NCI-H2171 (cell line): Measurements from ENCODE around the gene LGR4.

ENCODE experiments used
- DNase-seq: peaks from one replicate; lab custom pipeline; 2025; lab: John Stamatoyannopoulos, UW

The LGR4 gene

DNA sequence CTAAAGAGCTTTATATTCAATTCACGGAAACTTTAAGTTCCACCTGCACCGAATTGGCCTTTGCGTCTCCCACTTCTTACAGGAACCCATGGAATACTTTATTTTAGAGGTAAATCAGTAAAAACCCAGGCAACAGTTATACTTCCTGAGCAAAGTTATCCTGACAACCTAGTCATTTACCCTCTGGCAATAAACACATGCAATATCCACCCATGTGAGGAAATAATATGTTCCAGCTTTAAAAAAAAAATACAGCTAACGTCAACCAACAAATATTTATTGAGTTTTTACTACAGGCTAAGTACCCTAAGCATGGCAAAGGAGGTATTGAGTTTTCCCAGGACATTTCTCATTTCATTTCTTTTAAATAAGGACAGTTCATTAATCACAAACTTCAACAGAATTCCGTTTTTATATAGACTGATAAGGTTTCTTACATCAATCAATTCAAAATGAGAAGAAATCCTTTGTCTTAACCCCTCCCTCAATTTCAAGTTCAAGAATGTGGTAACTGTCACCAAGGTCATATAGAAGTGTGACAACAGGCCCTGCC lies 71.2 kb downstream of the LGR4 start:
- DNase-seq: no peak

DNA sequence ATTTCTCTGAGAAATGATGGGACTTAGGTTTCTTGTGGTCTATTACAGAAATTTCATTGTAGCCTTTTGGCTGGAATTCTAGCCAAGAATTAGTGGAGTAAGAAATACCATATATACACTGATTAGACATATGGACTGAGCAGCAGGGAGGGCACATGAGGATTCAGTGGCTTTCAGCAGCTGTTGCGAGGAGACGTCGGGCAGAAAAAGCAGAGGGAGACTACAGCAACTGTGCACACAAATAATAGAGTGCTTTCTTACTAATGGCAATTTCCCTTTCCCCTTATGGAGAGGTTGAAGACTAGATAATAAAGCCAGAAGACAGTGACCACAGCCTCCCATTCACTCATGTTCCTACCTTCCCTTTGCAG lies 74.2 kb downstream of the LGR4 start:
- peak; percentile 62 for DNase-seq

DNA sequence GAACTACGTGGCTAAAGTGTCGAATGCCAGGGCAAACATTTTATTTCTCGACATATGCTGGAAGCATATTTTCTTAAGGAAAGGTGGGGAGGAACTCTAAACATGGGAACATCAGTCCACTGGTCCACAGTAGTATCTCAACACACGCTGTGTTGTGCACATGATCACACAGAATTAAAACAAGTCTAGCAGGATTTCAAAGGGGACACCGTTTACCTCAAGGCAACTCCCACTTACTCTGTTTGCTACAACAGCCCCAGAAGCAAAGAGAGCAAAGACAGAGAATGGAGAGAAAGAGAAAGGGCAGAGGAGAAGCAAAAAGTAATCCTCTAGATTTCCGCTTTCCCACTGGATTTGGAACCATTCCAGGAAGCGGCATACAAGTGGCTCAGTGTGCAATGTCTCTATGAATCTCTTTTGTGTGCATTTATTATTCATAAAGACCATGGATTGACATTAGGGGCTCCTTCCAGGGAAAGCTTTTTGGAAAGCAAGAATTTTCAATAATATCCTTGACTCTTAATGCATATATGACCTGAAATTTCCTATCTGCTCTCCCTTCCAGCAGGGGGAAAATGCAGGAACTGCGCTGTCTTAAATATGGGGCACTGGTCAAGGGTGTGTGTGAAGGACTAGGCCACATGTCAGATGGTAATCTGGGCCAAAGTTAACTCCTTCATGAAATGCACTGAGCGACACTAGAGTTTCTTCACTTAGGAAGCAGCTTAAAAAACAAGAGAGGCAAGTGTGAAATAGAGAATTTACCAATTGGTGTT lies 74.8 kb downstream of the LGR4 start:
- peak; percentile 26 for DNase-seq

DNA sequence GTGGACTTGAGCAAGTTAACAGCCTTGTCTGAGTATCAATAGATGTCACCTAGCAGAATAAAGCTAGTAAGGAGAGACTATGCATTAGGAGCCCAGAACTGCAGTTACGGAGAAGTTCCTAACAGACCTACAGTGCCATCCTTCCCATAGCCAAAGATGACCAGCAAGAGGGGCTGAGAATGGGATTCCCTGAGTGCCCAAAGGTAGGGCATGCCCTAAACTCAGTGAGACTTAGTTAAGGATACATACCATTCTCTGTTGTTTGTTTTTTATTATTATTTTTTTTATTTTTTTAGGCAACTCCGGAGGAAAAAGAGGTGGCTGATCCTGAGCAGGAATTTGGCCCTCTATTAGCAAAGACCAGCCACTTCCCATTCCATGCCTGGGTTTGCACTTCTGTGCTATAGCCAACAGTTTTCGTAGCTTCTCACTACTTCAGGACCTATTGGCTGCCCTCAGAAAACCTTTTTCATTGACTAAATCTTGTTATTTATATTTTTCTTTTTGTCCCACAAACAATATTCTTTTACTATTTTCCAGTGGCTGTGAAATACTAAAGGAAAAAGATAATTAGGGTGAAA lies 76.2 kb downstream of the LGR4 start:
- no peak for DNase-seq

DNA sequence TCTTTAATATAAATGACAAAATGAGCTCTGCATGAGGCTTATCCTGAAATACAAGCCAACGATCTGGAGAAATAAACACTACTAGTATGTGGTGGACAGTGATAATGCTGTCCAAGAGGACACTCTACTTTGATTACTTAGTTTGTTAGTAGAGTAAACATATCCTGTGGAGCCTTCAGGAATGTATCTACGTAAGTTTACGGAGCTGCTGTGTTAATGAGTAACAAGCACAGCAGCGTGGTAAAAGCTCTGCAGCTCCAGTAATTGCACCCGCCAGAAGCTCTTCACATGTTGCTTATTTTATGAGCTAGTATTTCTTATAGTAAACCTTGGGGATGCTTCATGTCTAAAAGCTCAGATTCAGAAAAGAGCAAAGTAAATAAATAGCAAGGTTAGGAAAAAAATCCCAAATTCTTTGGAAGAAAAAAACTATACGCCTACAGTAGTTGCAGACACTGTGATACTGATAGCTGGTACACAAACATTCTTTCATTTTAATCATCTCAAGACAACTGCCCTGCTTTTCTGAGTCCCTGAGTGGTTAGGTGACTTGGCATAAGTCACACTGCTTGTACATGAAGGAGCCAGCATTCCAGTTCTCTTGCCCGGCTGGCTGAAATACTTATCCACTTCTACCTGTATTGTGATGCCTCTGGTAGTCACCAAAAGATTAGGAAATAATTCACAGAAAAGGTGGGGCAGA lies 76.9 kb downstream of the LGR4 start:
- DNase-seq: no peak

DNA sequence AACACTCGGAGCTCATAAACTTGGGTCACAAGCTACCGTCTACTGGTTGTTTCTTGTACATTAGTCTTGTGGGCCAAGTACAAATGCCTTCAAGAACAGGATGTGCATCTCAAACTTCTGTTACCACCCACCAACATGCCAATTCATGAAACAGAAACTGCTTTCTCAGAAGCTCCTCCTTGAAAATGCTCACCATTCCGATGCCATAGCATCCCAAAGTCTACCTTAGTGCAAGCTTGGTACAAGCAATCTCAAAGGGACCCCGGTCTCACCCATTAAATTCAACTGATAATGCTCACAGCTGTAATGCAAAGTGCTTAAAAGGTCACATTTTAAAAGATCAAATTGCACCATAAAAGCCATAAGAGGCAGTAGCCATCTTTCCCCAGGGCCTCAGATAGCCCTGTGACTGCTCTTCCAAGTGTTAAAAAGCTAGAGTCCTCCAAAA lies 77.8 kb downstream of the LGR4 start:
- DNase-seq: no peak

DNA sequence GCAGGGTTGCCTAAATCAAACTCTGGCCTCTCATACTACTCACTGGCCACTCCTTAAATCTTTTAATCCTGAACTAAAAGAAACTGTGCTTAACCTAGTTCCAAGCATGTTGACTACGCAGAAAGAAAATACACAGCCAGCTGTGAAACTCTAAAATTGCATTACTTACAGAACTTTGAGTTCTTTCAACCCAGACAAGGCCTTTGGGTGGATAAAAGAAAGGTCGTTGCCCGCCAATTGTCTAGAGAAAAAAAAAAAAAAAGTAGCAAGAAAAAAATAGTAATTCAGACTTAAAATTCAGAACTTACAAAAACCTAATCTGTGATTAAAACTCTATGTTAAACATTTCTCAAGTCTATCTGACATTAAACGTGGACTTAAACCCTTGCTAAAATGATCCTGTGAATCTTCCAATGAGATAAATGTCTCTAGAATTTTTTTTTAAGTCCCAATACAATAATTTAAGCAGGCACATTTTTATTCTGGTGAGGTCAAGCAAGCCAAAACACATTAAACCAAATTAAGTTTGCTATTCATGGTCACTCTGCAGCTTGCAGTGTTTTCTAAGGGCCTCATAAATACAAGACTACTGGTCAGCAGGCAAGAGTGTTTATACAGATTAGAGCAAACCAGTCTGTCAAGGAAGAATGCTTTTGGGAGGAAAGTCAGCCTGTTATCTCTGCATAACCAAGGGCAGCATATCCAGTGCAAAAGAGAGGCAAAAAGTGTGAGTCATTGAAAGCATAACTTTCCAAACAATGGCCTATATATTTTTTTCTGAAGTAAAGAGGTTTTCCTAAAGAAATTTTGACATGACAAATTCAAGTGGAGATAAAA lies 80.1 kb downstream of the LGR4 start:
- DNase-seq: no peak

DNA sequence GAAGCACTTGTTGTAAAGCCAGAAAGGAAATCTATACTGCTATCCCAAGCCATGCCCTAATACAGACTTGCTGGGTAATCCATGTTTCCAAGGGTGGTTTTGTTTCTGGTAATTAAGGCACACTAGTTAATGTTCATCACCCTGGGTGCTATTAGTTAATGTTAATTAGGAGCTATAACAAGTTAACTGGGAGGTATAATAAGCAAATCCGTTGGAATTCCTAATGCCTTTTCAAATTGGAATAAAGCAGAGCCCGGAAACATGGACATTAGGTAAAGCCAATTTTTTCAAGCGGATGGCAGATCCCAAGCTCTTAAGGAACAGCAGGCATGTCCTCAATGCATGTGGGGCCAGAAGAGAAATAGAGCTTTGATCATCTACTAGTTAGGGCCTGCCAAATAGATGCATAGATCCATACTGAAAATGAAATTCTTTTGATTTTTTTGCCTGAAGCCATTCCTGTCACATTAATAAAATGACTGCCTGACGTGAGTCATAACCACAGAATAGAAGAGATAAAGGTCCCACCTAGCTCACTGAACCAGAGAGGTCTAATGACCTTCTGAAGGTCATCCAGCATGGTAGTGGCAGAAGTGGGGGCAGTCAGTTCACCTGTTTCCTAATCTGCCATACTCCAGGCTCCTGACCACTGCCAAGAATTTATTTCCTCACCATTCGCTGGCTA lies 81.1 kb downstream of the LGR4 start:
- DNase-seq: no peak

DNA sequence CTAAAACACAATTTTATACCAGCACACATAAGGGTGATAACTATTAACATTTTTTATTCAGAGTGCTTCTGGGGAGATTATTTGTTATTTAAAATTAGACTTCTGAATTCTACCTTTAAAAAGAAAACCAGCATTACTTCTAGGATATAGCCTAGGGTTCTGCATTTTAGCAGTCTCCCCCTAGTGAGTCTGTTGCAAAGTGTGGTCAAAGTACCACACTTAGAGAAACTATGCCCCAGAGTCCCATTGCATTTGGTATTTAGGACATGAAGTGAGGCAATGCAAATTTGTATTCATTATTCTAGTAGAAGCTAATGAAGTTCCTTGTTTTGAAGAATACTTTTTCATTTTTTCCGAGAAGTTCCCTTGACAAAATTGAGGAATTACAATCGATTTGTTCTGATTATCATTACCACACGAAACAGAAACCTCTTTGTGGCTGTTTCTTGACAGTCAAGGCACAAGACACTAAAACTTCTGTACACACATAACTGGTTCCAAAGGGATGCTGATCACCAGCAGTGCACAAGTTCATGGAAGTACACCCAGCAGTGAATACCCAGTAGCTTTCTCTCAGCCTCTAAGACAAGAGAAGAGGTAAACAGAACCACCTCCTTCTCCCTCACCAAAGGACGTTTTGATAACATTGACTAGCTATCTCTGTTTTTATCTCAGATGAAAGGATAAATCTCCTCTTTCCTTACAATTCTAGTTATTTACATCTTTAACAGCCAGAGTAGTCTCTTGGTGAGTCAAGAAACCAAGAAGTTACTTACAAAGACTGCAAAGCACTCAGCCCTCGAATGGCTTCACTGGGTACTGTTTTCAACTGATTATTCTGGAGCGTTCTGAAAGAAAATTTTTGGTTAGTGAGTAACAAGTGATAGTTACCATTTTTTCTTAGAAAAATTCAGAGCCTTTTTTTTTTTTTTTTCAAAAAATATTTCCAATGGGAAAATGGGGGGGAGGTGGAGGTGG lies 82.0 kb downstream of the LGR4 start:
- no peak for DNase-seq

DNA sequence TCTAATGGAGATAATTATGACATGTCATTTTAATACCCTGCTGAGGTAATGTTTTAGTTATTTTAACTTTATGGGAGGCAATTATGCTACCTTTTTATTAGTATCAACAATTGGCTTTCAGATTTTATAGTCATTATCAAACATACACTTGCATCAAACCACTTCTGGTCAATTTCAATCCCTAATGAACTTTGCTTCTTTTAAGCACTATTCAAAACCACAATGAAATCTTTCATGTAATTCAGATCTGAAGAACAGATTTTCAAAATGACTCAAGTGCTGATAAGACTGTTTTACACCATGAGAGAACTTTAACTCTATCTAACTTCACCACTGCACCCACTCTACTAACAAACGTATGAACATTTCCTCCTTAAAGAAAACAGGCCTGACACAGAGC lies 83.7 kb downstream of the LGR4 start:
- no peak for DNase-seq

DNA sequence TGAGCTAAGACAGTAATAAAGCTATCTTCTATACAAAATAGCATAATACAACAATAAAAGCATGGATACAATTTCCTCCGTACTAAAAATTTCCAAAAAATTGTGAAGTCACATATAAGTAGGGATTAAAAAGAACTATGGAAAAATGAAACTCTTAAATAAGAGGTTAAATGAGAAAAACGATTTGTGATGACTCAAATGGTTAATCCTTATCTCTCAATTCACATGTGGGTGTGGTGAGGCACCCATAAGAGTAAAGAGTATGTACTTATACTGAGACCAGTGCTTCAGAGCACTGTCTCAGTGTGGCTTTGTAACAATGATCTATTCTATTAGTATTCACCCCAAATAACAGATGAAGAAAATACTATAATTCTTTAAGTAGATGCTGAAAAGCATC lies 84.6 kb downstream of the LGR4 start:
- no peak for DNase-seq

DNA sequence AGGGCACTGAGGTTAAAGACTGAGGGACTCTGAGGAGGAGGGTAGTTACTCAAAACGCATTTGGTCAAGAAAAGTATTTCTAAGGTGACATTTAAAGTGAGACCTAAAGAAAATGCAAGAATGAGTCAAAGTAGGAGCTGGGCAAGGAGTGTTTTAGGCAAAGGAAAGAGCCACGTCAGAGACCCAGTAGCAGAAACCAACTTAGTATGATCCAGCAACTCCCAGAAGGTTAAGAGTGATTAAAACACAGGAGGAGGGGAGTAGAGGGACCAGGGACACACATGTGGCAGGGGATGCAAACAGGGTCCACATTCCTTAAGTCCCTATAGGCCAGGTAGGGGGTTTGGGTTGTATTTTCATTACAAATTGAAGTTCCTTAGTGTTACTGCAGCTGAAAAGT lies 85.2 kb downstream of the LGR4 start:
- DNase-seq: no peak

DNA sequence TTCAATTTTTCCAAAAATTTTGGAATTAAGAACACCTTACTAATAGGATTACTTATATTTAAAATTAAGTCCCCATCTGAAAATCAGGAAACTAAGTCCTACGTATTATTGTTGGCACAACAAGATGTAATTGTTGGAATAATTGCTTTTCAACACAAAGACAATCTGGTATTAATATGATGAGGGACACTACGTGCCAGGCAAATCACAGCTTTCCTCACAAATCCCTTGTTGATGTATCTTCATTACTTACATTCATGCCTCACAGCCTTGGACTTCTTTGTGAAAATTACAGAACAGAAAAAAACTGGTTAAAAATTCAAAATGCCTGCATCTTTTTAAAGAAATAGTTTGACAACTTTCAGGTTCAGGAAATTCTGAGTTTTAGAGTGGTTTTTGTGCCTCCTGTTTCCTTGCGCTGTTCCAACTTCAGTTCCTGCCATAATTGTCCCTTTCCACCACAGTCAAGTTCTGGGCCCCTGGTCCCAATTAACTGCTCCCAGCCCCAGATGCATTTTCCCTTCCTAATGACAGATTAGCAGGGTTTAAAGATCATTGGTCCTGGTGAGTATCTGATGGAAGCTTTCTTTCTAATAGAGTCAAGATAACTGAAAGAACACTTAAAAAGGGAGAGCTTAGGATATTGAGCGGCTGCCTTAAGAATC lies 86.3 kb downstream of the LGR4 start:
- DNase-seq: no peak

DNA sequence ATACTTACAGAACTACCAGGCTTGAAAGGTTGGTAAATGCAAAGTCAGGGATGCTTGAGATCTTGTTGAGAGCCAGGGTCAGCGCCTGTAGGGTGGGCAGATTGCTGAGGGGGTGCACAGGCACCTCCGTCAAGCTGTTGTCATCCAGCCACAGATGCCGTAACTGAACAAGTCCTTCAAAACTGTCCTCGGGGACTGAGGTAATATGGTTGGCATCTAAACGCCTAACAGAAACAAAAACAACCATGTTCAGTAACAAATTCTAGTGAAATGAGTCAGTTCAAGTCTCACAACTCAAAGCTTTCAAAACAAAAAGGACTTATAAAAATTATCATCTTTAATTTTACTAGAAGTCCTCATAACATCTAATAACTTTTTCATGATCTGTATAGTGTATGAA lies 87.3 kb downstream of the LGR4 start:
- DNase-seq: peak; percentile 90

DNA sequence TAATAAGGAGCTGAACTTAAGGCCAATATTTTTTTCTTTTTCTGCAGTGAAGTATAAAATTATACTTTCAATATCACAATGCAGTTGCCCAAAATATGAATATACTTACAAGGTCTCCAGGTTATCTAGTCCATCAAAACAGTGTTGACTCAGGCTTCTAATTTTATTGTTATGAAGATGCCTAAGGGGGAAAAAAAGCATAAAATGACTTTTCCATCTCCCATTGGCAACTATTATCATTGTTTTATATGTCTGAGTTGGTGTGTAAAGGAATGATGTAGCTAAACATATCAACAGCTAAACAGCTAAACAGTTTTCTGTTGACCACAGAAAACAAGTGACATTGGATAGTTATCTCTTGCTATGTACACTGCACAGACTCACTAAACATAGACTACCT lies 88.4 kb downstream of the LGR4 start:
- no peak for DNase-seq

DNA sequence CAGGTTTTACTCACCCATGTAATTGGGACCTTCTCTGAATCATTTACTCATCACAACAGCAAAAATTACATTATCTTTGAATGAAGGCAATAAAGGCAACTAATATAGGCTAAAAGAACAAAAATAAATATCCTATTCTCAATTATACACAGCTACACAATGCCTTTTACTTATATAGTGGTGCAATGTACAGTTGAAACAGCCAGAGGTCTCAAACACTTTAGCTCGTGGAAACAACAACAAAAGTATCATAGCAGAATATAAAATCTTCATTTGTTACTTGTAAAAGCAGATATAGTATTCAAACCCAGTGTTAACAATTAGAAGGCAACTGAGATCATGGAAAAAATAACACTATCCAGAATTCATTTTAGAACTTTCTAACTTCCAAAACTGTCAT lies 88.9 kb downstream of the LGR4 start:
- no peak for DNase-seq

DNA sequence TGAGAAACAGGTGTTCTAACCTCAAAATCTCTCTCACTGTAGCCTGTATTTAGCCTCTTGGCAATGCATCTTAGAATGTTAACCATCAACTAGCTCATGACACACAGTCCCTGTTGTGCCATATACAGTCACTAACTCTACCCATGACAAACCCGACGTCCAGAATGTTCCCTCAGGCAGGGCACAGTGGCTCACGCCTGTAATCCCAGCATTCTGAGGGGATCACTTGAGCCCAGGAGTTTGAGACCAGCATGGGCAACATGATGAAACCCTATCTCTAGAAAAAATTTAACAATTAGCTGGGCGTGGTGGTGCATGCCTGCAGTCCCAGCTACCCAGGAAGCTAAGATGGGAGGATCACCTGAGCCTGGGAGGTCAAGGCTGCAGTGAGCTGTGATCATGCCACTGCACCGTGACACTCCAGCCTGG lies 91.3 kb downstream of the LGR4 start:
- no peak for DNase-seq

DNA sequence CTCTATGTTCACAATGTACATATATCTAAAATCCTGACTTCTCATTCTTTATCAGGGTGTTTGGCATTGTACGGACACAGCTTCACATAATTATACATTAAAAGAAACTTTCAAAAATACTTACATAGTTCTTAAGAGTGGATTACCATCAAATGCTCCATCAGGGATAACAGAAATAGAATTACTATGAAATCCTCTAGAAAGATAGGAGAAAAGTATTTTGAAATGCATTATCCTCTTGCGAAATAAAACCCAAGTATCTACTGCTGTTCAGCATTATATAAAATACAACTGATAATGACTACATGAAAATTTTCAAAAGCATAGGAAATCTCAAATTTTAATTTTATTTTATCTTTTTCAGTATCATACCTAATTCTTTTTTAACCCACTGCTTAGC lies 91.8 kb downstream of the LGR4 start:
- DNase-seq: no peak

DNA sequence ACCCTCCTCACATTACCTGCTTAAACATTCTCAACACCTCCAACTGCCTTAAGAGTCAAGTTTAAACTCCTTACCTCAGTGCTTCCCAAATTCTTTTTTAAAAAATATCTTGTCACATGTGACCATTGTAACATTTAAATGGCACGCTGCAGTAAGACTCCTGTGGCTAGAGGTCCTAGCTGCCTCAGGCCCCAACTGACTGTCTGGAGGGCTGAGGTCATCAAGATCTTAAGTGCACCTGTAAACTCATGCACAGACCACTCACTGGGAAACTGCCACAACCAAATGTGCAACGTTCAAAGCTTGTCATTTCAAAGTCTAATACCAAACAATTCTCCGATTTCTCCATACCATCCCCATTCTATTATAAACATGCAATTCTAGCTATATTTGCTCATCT lies 93.1 kb downstream of the LGR4 start:
- DNase-seq: no peak

DNA sequence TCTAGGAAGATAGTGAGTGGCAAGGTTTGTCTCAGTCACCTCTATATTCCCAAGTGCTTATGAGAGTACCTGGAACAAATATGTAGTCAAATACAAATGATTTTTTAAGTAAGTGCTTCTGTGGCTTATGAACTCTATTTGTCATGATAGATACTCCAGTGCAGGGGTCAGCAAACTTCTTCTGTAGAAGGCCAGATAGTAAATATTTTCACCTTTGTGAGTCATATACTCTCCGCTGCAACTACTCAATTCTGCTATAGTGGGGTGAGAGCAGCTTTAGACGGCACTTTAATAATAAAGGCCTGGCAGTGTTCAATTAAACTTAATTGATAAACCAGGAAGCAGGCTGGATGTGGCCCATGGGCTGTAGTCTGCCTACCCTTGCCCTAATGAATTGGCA lies 97.2 kb downstream of the LGR4 start:
- no peak for DNase-seq
